Body of pancreas (tissue), 4 donors: Measurements from ENCODE around the gene FNDC3B. TPM values are rescaled to one million over a fixed set of nuclear protein-coding genes. Genes with fewer than 3 reads are reported as not detected.

Source experiments
- ATAC-seq: fragments of 150-250 bp; one replicate; pipeline ENCODE4 v1.9.1; 2016
- DNase-seq, 4 donors: peaks; one replicate each; pipeline ENCODE4 v3.0.0-alpha.2; 2019
- H3K27ac ChIP-seq, 4 donors: fragments of 200-600 bp; sonication (generic); 1 replicate in 3 of 4; 2 replicates in 1 of 4; pipeline versions ENCODE4 v1.5.1 to v1.6.1; 2016 to 2019; ENCODE audit warnings: mild to moderate bottlenecking in 1 of 4, mixed read lengths in 1 of 4, moderate library complexity in 1 of 4
- H3K27me3 ChIP-seq, 2 donors: fragments of 200-600 bp; sonication (generic); one replicate each; pipeline ENCODE4 v1.6.0; 2016; ENCODE audit warnings: mild to moderate bottlenecking in 1 of 2
- H3K36me3 ChIP-seq, 2 donors: fragments of 200-600 bp; sonication (generic); replicated peaks in 1 of 2; 2 replicates each; pipeline ENCODE4 v1.5.1; 2016; ENCODE audit warnings: low read depth in 2 of 2; ENCODE audit not compliant: insufficient read depth in 1 of 2
- H3K4me1 ChIP-seq: fragments of 200-600 bp; sonication (generic); one replicate; pipeline ENCODE4 v1.6.0; 2016
- H3K4me3 ChIP-seq, 2 donors: fragments of 200-600 bp; sonication (generic); 1 replicate in 1 of 2; 2 replicates in 1 of 2; pipeline ENCODE4 v1.5.1; 2016 to 2019
- H3K9me3 ChIP-seq, 3 donors: fragments of 200-600 bp; sonication (generic); 1 replicate in 2 of 3; 2 replicates in 1 of 3; pipeline ENCODE4 v1.5.1; 2016
- CTCF ChIP-seq, 7 experiments: fragments of 450-650 bp in 4 of 7; fragments of 200-600 bp in 3 of 7; sonication (generic) in 3 of 7; IDR thresholded peaks; one replicate each; pipeline ENCODE4 v1.5.1; 2016 to 2019; ENCODE audit warnings: antibody characterized with exemption in 7 of 7
- POLR2A ChIP-seq, 3 donors: fragments of 450-650 bp; IDR thresholded peaks; one replicate each; pipeline ENCODE4 v1.6.1; 2016; ENCODE audit warnings: antibody characterized with exemption in 3 of 3, mild to moderate bottlenecking in 2 of 3
- WGBS, 2 donors: methylation state at CpG; one replicate each; pipeline ENCODE4 v1.1.5; 2017; 5-methylcytosine and 5-hydroxymethylcytosine counted together
- intact Hi-C: fragments of 100-400 bp; cut with DNase I; formaldehyde crosslinking; loops from one replicate; pipeline ENCODE4 v1.15.1; 2023
- total RNA-seq, 2 donors: library from RNA; depleted of rRNA; stranded (reverse); fragments of >200 nt; gene quantifications; one replicate each; pipeline ENCODE4 v1.1.0, GENCODE V29; 2016

The FNDC3B gene
- total RNA-seq, 2 donors from 2014 or later: 64.3 to 86.0 TPM

GRCh38 chr3:172194702-172195406 lies 155.5 kb downstream of the FNDC3B start:
- DNase-seq (peak in 1 of 4 donors; percentile 45), ATAC-seq (peak; percentile 77)
- no peaks in the 10 kb centered on the region for H3K27me3 ChIP-seq
- peaks cover 23% of the 10 kb centered on the region for H3K4me1 ChIP-seq
- no peaks in the 10 kb centered on the region for H3K9me3 ChIP-seq
- intact Hi-C loops: no loop called here
- 27 to 30% methylated on average over 4 of the region's 4 CpGs for WGBS, 2 donors
- no peak overlapping the region for H3K27ac ChIP-seq
- H3K4me3 ChIP-seq: no peak overlapping the region
- TF ChIP-seq POLR2A (IDR thresholded peaks at IDR 0.05): no peak
- no peaks in the 10 kb centered on the region for H3K36me3 ChIP-seq

- TF ChIP-seq POLR2A (IDR thresholded peaks at IDR 0.05) (no peak), CTCF (IDR thresholded peaks at IDR 0.05) (no peak)
- no peaks in the 10 kb centered on the region for H3K9me3 ChIP-seq
- no peak for DNase-seq
- H3K27ac ChIP-seq: no peak overlapping the region
- no peak overlapping the region for H3K4me3 ChIP-seq
- intact Hi-C loops: no loop called here
- H3K27me3 ChIP-seq: no peaks in the 10 kb centered on the region
- no peaks in the 10 kb centered on the region for H3K36me3 ChIP-seq
- H3K4me1 ChIP-seq: peaks cover 28% of the 10 kb centered on the region
- no peak for ATAC-seq
- 22 to 32% methylated on average over 1 of the region's 1 CpG for WGBS, 2 donors
Observed at GRCh38 chr3:172195407-172195754, 156.0 kb downstream of the FNDC3B start.

- Histone ChIP-seq H3K27me3 (no peaks in the 10 kb centered on the region), H3K4me1 (peaks cover 41% of the 10 kb centered on the region), H3K27ac (no peak overlapping the region), H3K4me3 (no peak overlapping the region), H3K36me3 (no peaks in the 10 kb centered on the region), H3K9me3 (no peaks in the 10 kb centered on the region)
- intact Hi-C loops: no loop called here
- 82 to 84% methylated on average over 3 of the region's 3 CpGs for WGBS, 2 donors
- TF ChIP-seq POLR2A (IDR thresholded peaks at IDR 0.05) (no peak), CTCF (IDR thresholded peaks at IDR 0.05) (no peak)
- no peak for ATAC-seq
- no peak for DNase-seq
Observed at GRCh38 chr3:172197344-172197743, 158.0 kb downstream of the FNDC3B start.

- H3K4me3 ChIP-seq: no peak overlapping the region
- intact Hi-C loops: no loop called here
- H3K27ac ChIP-seq: no peak overlapping the region
- TF ChIP-seq CTCF (IDR thresholded peaks at IDR 0.05): no peak
- no peak for TF ChIP-seq POLR2A (IDR thresholded peaks at IDR 0.05)
- H3K9me3 ChIP-seq: no peaks in the 10 kb centered on the region
- DNase-seq (no peak), ATAC-seq (no peak)
- H3K27me3 ChIP-seq: no peaks in the 10 kb centered on the region
- peaks cover 51% of the 10 kb centered on the region for H3K4me1 ChIP-seq
- WGBS, 2 donors: 90 to 92% methylated on average over 3 of the region's 3 CpGs
- H3K36me3 ChIP-seq: no peaks in the 10 kb centered on the region
Observed at GRCh38 chr3:172198428-172198827, 159.1 kb downstream of the FNDC3B start.

- peaks cover 59% of the 10 kb centered on the region for H3K4me1 ChIP-seq
- H3K9me3 ChIP-seq: no peaks in the 10 kb centered on the region
- TF ChIP-seq CTCF (IDR thresholded peaks at IDR 0.05): no peak
- no peak for TF ChIP-seq POLR2A (IDR thresholded peaks at IDR 0.05)
- intact Hi-C loops: no loop called here
- no peaks in the 10 kb centered on the region for H3K36me3 ChIP-seq
- DNase-seq (no peak), ATAC-seq (no peak)
- H3K27ac ChIP-seq: no peak overlapping the region
- H3K4me3 ChIP-seq: no peak overlapping the region
- H3K27me3 ChIP-seq: no peaks in the 10 kb centered on the region
- 74% methylated on average over 7 of the region's 7 CpGs for WGBS, 2 donors
Observed at GRCh38 chr3:172199850-172200369, 160.5 kb downstream of the FNDC3B start.
